Common myeloid progenitor, CD34-positive (primary cell): Measurements from ENCODE around the gene PLEKHA6.
A peak's percentile ranks its signal among the peaks of the same experiment; 100 is the strongest.

Experiments
- CTCF ChIA-PET: fragments of 350-600 bp; sonication (Branson Sonifier 250); formaldehyde crosslinking; loops from one replicate; lab custom pipeline; 2021; ENCODE audit warnings: antibody characterized with exemption; lab: Charles Lee
- POLR2A ChIA-PET: fragments of 350-600 bp; sonication (Branson Sonifier 250); formaldehyde crosslinking; loops from one replicate; lab custom pipeline; 2021; ENCODE audit warnings: antibody characterized with exemption; lab: Charles Lee
- DNase-seq, 3 donors: peaks; one replicate each; pipeline versions ENCODE4 v3.0.0 to v3.0.0-alpha.2; 2013
- H3K27ac ChIP-seq, 2 experiments: 1 replicate in 1 of 2; 2 replicates in 1 of 2; pipeline ENCODE4 v1.7.0; 2013; ENCODE audit warnings: inconsistent platforms in 2 of 2, low read length in 2 of 2, mild to moderate bottlenecking in 2 of 2, low read depth in 1 of 2, moderate library complexity in 1 of 2; ENCODE audit not compliant: severe bottlenecking in 2 of 2, insufficient read depth in 1 of 2, poor library complexity in 1 of 2
- H3K27me3 ChIP-seq, 5 experiments: replicated peaks in 2 of 5; 1 replicate in 3 of 5; 2 replicates in 2 of 5; pipeline versions ENCODE4 v1.6.1 to v1.7.0; 2013; ENCODE audit warnings: low read length in 4 of 5, mild to moderate bottlenecking in 2 of 5, moderate library complexity in 2 of 5, inconsistent platforms in 1 of 5; ENCODE audit not compliant: insufficient read depth in 5 of 5, control insufficient read depth in 4 of 5
- H3K36me3 ChIP-seq, 4 experiments: 1 replicate in 2 of 4; 2 replicates in 2 of 4; pipeline versions ENCODE4 v1.6.1 to v1.7.0; 2013; ENCODE audit warnings: low read length in 3 of 4, control low read depth in 1 of 4, mild to moderate bottlenecking in 1 of 4; ENCODE audit not compliant: control insufficient read depth in 4 of 4, insufficient read depth in 4 of 4
- H3K4me1 ChIP-seq, 4 experiments: 1 replicate in 3 of 4; 2 replicates in 1 of 4; pipeline versions ENCODE4 v1.6.1 to v1.7.1; 2013; ENCODE audit warnings: low read length in 3 of 4, mild to moderate bottlenecking in 3 of 4, control low read depth in 1 of 4, inconsistent platforms in 1 of 4, moderate library complexity in 1 of 4; ENCODE audit not compliant: control insufficient read depth in 4 of 4, insufficient read depth in 4 of 4; ENCODE audit errors: control extremely low read depth in 1 of 4
- H3K4me3 ChIP-seq, 7 experiments: 1 replicate in 4 of 7; 2 replicates in 3 of 7; pipeline versions ENCODE4 v1.5.1 to v1.7.0; 2013; ENCODE audit warnings: mild to moderate bottlenecking in 7 of 7, low read length in 6 of 7, moderate library complexity in 6 of 7, inconsistent platforms in 2 of 7, low read depth in 2 of 7, control low read depth in 1 of 7; ENCODE audit not compliant: insufficient read depth in 4 of 7, control insufficient read depth in 1 of 7; ENCODE audit errors: extremely low read depth in 1 of 7
- H3K9me3 ChIP-seq, 5 experiments: 1 replicate in 4 of 5; 2 replicates in 1 of 5; pipeline versions ENCODE4 v1.6.1 to v1.7.1; 2013; ENCODE audit warnings: low read length in 4 of 5, mild to moderate bottlenecking in 2 of 5, inconsistent platforms in 1 of 5, low read depth in 1 of 5, moderate library complexity in 1 of 5; ENCODE audit not compliant: control insufficient read depth in 4 of 5, insufficient read depth in 2 of 5; ENCODE audit errors: control extremely low read depth in 1 of 5
- WGBS: methylation state at CpG from one replicate; pipeline ENCODE4 v1.1.5; 2013; ENCODE audit not compliant: insufficient coverage; 5-methylcytosine and 5-hydroxymethylcytosine counted together

Gene PLEKHA6

GRCh38 chr1:204194080-204194479, 165.6 kb downstream of the PLEKHA6 start:
- Histone ChIP-seq H3K4me3 (no peak overlapping the region), H3K4me1 (peaks cover 6 to 42% (median 28%) of the 10 kb centered on the region in 4 experiments), H3K27ac (no peak overlapping the region), H3K27me3 (no peaks in the 10 kb centered on the region), H3K36me3 (no peaks in the 10 kb centered on the region), H3K9me3 (no peaks in the 10 kb centered on the region)
- CTCF ChIA-PET, result interaction anchor here (1.0 to 11.4 kb wide), 5 partner anchors 12 to 168 kb away, joined by 3 to 180 read pairs (median 4); partner anchors contain the start of gene REN
- no peak for DNase-seq
- POLR2A ChIA-PET, result no interaction called here
- WGBS, result no CpG with 5 or more reads among the region's 2 CpGs

GRCh38 chr1:204192589-204193352, 167.0 kb downstream of the PLEKHA6 start:
- CTCF ChIA-PET, result interaction anchor here (1.0 to 11.4 kb wide), 4 partner anchors 13 to 28 kb away, joined by 3 to 180 read pairs (median 24); partner anchors contain the start of genes GOLT1A and REN
- no peaks in the 10 kb centered on the region for H3K36me3 ChIP-seq
- H3K27ac ChIP-seq, result no peak overlapping the region
- H3K9me3 ChIP-seq, result no peaks in the 10 kb centered on the region
- H3K4me1 ChIP-seq, result peaks cover 6 to 50% (median 32%) of the 10 kb centered on the region in 4 experiments
- no peaks in the 10 kb centered on the region for H3K27me3 ChIP-seq
- no peak for DNase-seq
- POLR2A ChIA-PET, result no interaction called here
- WGBS, result 100% methylated on average over 2 of the region's 3 CpGs
- no peak overlapping the region for H3K4me3 ChIP-seq

- no peaks in the 10 kb centered on the region for H3K9me3 ChIP-seq
- no peaks in the 10 kb centered on the region for H3K36me3 ChIP-seq
- no peak overlapping the region for H3K27ac ChIP-seq
- POLR2A ChIA-PET, result no interaction called here
- no peak for DNase-seq
- H3K4me1 ChIP-seq, result peaks cover 6 to 50% (median 32%) of the 10 kb centered on the region in 4 experiments
- no peaks in the 10 kb centered on the region for H3K27me3 ChIP-seq
- CTCF ChIA-PET, result interaction anchor here (1.0 to 11.4 kb wide), 5 partner anchors 13 to 27 kb away, joined by 3 to 180 read pairs (median 4); partner anchors contain the start of genes GOLT1A and REN
- no peak overlapping the region for H3K4me3 ChIP-seq
- WGBS, result 93% methylated on average over 2 of the region's 2 CpGs
Observed at GRCh38 chr1:204192046-204192445, 167.7 kb downstream of the PLEKHA6 start.

- Histone ChIP-seq H3K4me3 (no peak overlapping the region), H3K4me1 (peaks cover 6 to 50% (median 32%) of the 10 kb centered on the region in 4 experiments), H3K27ac (no peak overlapping the region), H3K36me3 (no peaks in the 10 kb centered on the region), H3K9me3 (no peaks in the 10 kb centered on the region), H3K27me3 (no peaks in the 10 kb centered on the region)
- no peak for DNase-seq
- 97% methylated on average over 5 of the region's 7 CpGs for WGBS
- ChIA-PET POLR2A (no interaction called here), CTCF (interaction anchor here (1.0 to 11.4 kb wide), 7 partner anchors 12 to 687 kb away, joined by 3 to 180 read pairs (median 4); partner anchors contain the start of gene REN)
Observed at GRCh38 chr1:204191456-204191855, 168.3 kb downstream of the PLEKHA6 start.

GRCh38 chr1:204190212-204191211, 169.2 kb downstream of the PLEKHA6 start:
- CTCF ChIA-PET, result interaction anchor here (0.5 to 11.4 kb wide), 14 partner anchors 8 to 1309 kb away, joined by 3 to 180 read pairs (median 4); partner anchors contain the start of gene REN
- POLR2A ChIA-PET, result interaction anchor here (0.6 kb wide), 1 partner anchor 561 kb away, joined by 5 read pairs; no protein-coding TSS in a partner anchor
- no peak overlapping the region for H3K27ac ChIP-seq
- peak; percentile 89 to 96 (median 92) for DNase-seq
- peak overlapping the region in 6 of 7 experiments; percentile 4 to 68 (median 32) for H3K4me3 ChIP-seq
- 4% methylated on average over 24 of the region's 44 CpGs for WGBS
- H3K36me3 ChIP-seq, result no peaks in the 10 kb centered on the region
- no peaks in the 10 kb centered on the region for H3K9me3 ChIP-seq
- peaks cover 6 to 50% (median 32%) of the 10 kb centered on the region in 4 experiments for H3K4me1 ChIP-seq
- H3K27me3 ChIP-seq, result no peaks in the 10 kb centered on the region

- 32% methylated on average over 5 of the region's 11 CpGs for WGBS
- Histone ChIP-seq H3K9me3 (no peaks in the 10 kb centered on the region), H3K27me3 (no peaks in the 10 kb centered on the region), H3K4me3 (no peak overlapping the region), H3K27ac (no peak overlapping the region), H3K36me3 (no peaks in the 10 kb centered on the region), H3K4me1 (peaks cover 6 to 40% (median 23%) of the 10 kb centered on the region in 4 experiments)
- POLR2A ChIA-PET, result interaction anchor here (1.0 kb wide), 1 partner anchor 208 kb away, joined by 3 read pairs; no protein-coding TSS in a partner anchor
- CTCF ChIA-PET, result interaction anchor here (1.1 to 11.4 kb wide), 8 partner anchors 9 to 174 kb away, joined by 3 to 180 read pairs (median 10); partner anchors contain the start of gene REN
- peak in 2 of 3 donors; percentile 46 for DNase-seq
Observed at GRCh38 chr1:204188959-204189639, 170.6 kb downstream of the PLEKHA6 start.
